ENCODE measurements around the gene PARP15.

The PARP15 gene

DNA sequence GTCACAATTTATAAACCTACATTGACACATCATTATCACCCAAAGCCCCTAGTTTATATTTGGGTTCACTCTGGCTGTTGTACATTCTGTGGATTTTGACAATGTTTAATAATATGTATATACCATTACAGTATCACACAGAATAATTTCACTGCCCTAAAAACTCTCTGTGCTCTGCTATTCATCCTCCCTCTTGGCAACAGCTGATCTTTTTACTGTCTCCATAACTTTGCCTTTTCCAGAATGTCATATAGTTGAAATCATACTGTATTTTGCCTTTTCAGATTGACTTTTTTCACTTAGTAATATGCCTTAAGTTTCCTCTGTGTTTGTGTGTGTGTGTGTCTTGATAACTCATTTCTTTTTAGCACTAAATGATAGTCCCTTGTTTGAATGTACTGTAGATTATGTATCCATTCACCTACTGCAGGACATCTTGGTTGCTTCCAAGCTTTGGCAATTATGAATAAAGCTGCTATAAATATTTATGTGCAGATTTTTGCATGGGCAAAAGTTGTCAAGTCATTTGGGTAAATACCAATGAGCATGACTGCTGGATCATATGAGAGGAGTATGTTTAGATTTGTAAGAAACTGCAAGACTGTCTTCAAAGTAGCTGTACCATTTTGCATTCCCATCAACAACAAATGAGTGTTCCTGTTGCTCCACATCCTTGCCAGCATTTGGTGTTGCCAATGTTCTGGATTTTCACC is 9.5 kb downstream of the PARP15 start:
- peaks cover 47% of the 10 kb centered on the region for H3K36me3 Mint-ChIP-seq (ENCODE audit: low read depth)
- peaks cover 22% of the 10 kb centered on the region for H3K9me3 Mint-ChIP-seq
- no peak overlapping the region for H3K4me3 Mint-ChIP-seq
- peaks cover 20% of the 10 kb centered on the region for H3K4me1 Mint-ChIP-seq (ENCODE audit: low read depth)
- H3K27me3 Mint-ChIP-seq (ENCODE audit: low read depth), result no peaks in the 10 kb centered on the region
- no peak overlapping the region for H3K27ac Mint-ChIP-seq

DNA sequence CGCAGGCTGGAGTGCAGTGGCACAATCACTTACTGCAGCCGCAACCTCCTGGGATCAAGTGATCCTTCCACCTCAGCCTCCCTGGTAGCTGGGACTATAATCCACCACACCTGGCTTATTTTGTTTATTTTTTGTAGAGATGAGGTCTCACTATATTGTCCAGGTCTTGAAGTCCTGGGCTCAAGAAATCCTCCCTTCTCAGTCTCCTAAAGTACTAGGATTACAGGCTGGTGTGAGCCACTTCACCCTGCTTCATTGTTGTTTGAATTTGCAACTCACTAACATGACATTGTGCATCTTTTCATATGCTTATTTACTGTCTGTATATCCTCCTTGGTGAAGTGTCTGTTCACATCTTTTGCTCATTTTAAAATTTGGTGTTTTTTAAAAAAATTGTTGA is 10.1 kb downstream of the PARP15 start:
- Mint-ChIP-seq H3K27me3 (ENCODE audit: low read depth) (no peaks in the 10 kb centered on the region), H3K36me3 (ENCODE audit: low read depth) (peaks cover 44% of the 10 kb centered on the region), H3K4me3 (no peak overlapping the region), H3K9me3 (peaks cover 15% of the 10 kb centered on the region), H3K4me1 (ENCODE audit: low read depth) (peaks cover 20% of the 10 kb centered on the region), H3K27ac (no peak overlapping the region)

DNA sequence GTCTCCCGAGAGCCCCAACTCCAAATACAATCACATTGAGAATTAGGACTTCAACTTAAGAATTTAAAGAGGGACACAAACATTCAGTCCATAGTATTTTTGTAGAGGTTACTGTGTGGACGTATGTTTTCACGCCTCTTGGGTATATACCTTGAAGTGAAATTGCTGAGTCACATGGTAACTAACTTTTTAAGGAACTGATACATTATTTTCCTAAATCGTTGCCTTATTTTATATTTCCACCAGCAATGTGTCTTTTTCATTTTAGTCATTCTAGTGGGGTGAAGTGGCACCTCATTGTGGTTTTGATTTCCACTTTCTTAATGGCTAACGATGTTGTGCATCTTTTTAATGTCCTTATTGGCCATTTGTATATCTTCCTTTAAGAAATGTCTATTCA is 11.8 kb downstream of the PARP15 start:
- Mint-ChIP-seq H3K36me3 (ENCODE audit: low read depth) (peaks cover 35% of the 10 kb centered on the region), H3K4me3 (no peak overlapping the region), H3K9me3 (peaks cover 4% of the 10 kb centered on the region), H3K27me3 (ENCODE audit: low read depth) (no peaks in the 10 kb centered on the region), H3K4me1 (ENCODE audit: low read depth) (peaks cover 9% of the 10 kb centered on the region), H3K27ac (no peak overlapping the region)

DNA sequence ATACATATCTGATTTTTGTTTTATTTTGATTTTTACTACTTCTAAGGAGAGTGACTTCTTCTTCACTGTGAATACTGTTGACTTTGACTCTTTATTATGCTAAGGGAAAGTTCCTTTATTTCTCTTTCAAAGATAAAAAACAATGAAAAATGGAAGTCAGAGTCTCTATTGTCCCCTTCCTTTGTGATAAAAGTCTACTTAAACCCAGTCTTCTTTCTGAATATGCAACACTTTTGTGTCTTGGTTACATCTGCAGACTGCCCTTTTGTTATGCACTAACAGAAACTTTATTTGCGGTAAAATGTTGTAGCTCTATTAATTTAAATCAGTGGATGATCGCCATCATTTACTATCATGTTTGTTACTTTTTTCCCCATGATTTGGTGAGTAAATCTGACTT is 13.2 kb downstream of the PARP15 start:
- H3K27ac Mint-ChIP-seq, result no peak overlapping the region
- no peaks in the 10 kb centered on the region for H3K9me3 Mint-ChIP-seq
- H3K27me3 Mint-ChIP-seq (ENCODE audit: low read depth), result no peaks in the 10 kb centered on the region
- H3K36me3 Mint-ChIP-seq (ENCODE audit: low read depth), result peaks cover 30% of the 10 kb centered on the region
- H3K4me1 Mint-ChIP-seq (ENCODE audit: low read depth), result peaks cover 7% of the 10 kb centered on the region
- no peak overlapping the region for H3K4me3 Mint-ChIP-seq

DNA sequence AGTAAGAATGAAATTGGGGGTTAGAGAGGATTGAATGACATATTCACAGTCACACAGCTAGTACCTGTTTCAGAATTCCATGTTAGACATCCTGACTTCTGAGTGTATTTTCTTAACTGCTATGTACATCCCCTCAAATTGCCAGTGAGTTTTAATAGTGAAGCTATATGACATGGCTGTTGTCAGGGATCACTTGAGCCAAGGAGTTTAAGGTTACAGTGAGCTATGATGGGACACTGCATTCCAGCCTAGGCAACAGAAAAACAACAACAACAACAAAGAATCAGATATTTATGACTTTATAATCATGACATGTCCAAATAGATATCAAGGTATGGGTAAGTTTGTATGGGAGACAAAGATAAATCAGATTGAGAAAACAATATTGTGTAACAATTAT is 16.6 kb downstream of the PARP15 start:
- peaks cover 24% of the 10 kb centered on the region for H3K36me3 Mint-ChIP-seq (ENCODE audit: low read depth)
- H3K9me3 Mint-ChIP-seq, result no peaks in the 10 kb centered on the region
- no peak overlapping the region for H3K4me3 Mint-ChIP-seq
- peaks cover 5% of the 10 kb centered on the region for H3K4me1 Mint-ChIP-seq (ENCODE audit: low read depth)
- H3K27me3 Mint-ChIP-seq (ENCODE audit: low read depth), result no peaks in the 10 kb centered on the region
- H3K27ac Mint-ChIP-seq, result no peak overlapping the region

DNA sequence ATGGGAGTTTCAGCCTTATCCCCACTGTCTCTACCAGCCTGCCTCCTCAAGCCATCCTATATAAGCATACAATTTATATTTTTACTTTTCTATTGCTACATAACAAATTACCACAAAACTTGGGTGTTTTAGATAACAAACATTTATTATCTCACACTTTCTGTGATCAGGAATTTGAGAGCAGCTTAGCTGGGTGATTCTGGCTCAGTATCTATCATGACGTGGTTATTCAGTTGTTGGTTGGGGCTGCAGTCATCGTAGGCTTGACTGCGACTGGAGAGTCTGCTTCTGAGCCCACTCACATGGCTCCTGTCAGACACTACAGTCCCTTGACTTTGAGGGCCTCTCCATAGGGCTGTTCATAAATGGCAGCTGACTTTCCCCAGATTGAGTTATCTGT is 20.7 kb downstream of the PARP15 start:
- Mint-ChIP-seq H3K9me3 (peaks cover under 1% of the 10 kb centered on the region), H3K27me3 (ENCODE audit: low read depth) (no peaks in the 10 kb centered on the region), H3K27ac (no peak overlapping the region), H3K4me1 (ENCODE audit: low read depth) (peaks cover 10% of the 10 kb centered on the region), H3K4me3 (no peak overlapping the region), H3K36me3 (ENCODE audit: low read depth) (peaks cover 29% of the 10 kb centered on the region)

DNA sequence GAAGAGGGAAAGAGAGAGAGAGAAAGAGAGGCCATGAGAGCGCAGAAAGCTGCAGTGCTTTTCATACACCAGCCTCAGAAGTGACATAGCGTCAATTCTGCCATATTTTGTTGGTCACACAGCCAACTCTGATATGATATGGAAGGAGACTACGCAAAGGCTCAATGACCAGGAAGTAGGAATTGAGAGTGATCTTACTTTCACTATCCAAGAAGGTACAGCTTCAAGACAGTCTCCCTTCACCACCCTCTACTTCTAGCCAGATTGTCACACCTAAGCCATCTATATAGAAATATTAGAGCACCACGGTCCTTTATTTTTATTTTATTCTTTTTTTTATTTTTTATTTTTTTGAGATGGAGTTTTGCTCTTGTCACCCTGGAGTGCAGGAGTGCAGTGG is 21.1 kb downstream of the PARP15 start:
- Mint-ChIP-seq H3K27me3 (ENCODE audit: low read depth) (no peaks in the 10 kb centered on the region), H3K9me3 (peaks cover 4% of the 10 kb centered on the region), H3K27ac (no peak overlapping the region), H3K4me1 (ENCODE audit: low read depth) (peaks cover 12% of the 10 kb centered on the region), H3K4me3 (no peak overlapping the region), H3K36me3 (ENCODE audit: low read depth) (peaks cover 31% of the 10 kb centered on the region)

DNA sequence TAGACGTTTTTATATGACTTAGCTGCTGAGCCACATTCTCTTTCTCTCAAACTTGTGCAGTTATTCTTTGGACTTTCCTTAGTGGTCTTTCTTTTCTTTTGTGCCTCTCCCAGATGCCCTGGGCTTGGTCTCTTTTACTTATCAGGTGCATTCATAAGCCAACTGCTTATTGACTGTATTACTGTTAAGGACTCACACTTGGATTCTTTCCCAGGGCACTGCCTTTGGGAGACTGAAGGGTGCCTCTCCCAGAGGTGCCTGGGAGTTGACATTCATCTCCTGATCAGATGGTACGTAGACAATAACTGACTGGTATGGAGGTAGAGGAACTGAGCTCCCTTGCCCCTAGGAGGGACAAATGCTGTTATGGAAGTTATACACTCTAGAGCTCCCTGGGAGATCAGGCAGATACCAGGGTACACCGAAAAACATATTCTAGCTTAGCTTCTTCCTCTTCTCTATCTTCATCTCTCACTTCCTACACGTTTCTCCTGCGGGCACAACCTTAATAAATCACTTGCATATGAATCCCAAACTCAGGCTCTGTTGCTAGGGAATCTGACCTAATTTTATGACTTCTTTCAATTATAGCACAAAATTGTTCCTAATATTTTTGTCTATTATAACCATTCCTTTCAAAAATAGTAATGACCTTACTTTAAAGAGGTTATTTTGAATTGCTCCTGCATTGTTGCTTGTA is 24.7 kb downstream of the PARP15 start:
- Mint-ChIP-seq H3K27me3 (ENCODE audit: low read depth) (no peaks in the 10 kb centered on the region), H3K4me3 (no peak overlapping the region), H3K4me1 (ENCODE audit: low read depth) (peaks cover 17% of the 10 kb centered on the region), H3K36me3 (ENCODE audit: low read depth) (peaks cover 22% of the 10 kb centered on the region), H3K27ac (no peak overlapping the region), H3K9me3 (peaks cover 9% of the 10 kb centered on the region)

DNA sequence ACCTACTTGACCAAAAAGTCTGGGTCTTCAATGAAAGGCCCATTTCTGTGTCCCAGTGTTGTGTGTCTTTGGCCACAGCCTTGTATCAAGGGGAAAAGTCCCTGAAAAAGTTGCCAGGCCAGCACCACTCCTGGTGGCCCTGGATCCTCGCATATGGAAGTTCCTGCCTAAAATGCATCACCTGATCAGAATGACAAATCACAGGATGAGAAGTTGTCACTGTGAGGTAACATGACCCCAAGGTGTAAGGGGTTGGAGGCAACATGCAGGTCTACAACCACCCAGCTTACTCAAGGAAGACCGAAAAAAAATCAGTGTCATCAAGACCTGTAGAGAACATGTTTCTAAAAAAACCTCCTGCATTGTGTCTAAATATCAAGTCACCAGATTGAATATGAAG is 25.6 kb downstream of the PARP15 start:
- peaks cover 17% of the 10 kb centered on the region for H3K4me1 Mint-ChIP-seq (ENCODE audit: low read depth)

DNA sequence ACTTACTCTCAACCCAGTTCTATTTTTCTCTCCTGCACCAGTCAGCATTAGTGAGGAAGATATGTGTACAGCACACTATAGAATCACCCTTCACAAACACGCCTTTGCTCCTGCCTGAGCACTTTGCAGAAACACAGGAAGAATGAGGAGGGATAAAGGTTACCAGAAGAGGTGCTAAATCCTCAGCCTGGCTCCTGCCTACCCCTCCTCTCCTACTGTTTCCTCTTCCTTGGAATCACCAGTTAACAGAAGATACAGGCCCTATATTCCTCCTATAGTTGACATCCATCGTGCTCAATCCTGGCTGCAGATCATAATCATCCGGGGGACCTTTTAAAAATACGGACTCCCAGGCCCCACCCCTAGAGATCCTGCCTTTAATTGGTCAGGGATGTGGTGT is 28.9 kb downstream of the PARP15 start:
- peaks cover 17% of the 10 kb centered on the region for H3K9me3 Mint-ChIP-seq
- no peaks in the 10 kb centered on the region for H3K27me3 Mint-ChIP-seq (ENCODE audit: low read depth)
- H3K36me3 Mint-ChIP-seq (ENCODE audit: low read depth), result peaks cover 37% of the 10 kb centered on the region
- no peak overlapping the region for H3K27ac Mint-ChIP-seq
- H3K4me3 Mint-ChIP-seq, result no peak overlapping the region
- peaks cover 23% of the 10 kb centered on the region for H3K4me1 Mint-ChIP-seq (ENCODE audit: low read depth)

More for the DNA sequence above, 25.6 kb downstream of the PARP15 start:
- Mint-ChIP-seq H3K36me3 (ENCODE audit: low read depth) (peaks cover 27% of the 10 kb centered on the region), H3K9me3 (peaks cover 9% of the 10 kb centered on the region), H3K27ac (no peak overlapping the region), H3K27me3 (ENCODE audit: low read depth) (no peaks in the 10 kb centered on the region), H3K4me3 (no peak overlapping the region)

DNA sequence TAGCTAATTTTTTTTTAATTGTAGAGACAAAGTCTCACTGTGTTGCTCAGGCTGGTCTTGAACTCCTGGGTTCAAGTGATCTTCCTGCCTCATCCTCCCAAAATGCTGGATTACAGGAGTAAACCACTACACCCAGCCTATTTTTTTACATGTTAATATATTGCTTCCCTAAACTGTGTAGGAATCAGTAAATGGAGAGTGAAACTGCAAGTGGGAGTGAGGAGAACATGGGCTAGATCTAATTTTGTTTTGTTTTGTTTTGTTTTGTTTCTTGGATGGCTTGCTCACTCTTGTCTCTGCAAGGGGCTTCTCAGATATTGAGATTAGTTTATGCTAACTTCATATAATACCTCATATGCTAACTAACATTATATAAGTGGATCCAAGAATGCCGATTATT is 31.5 kb downstream of the PARP15 start:
- Mint-ChIP-seq H3K36me3 (ENCODE audit: low read depth) (peaks cover 44% of the 10 kb centered on the region), H3K9me3 (peaks cover 16% of the 10 kb centered on the region), H3K27me3 (ENCODE audit: low read depth) (no peaks in the 10 kb centered on the region), H3K4me1 (ENCODE audit: low read depth) (peaks cover 22% of the 10 kb centered on the region), H3K4me3 (no peak overlapping the region), H3K27ac (peak overlapping the region; percentile 56)

DNA sequence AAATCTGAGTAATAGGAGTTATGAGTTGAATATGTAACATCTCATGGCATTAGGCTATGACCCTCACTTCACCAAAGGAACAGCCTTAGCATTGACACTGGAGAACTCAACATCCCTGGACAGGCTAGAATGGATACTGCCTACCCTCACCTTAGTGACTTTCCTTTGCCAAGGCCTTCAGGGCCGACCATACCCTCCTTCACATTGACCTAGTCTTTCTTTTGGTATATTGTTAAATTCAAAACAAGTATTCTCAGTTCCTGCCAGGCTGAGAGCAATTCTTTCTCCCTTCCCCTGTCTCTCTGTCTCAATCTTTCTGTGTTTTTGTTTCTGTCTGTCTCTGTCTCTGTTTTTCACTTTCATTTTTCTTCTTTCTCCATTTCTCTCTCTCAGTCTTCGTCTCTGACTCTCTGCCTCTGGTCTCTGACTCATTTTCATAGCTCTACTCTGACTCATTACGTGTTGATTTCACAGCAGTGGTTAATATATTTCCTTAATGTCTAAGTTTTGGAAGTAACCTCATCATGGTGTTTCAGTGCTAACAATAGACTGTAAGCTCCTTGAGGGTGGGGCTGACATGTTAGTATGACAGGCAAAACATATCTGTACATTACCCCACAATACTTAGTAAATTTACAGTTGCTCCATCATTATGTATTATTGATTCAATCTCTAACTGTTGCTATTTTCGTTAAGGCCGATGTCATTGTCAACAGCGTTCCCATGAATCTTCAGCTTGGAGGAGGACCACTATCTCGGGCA is 32.5 kb downstream of the PARP15 start:
- Mint-ChIP-seq H3K4me1 (ENCODE audit: low read depth) (peaks cover 21% of the 10 kb centered on the region), H3K4me3 (peak overlapping the region; percentile 70), H3K36me3 (ENCODE audit: low read depth) (peaks cover 46% of the 10 kb centered on the region), H3K27ac (peak overlapping the region; percentile 87), H3K9me3 (peaks cover 14% of the 10 kb centered on the region), H3K27me3 (ENCODE audit: low read depth) (no peaks in the 10 kb centered on the region)

DNA sequence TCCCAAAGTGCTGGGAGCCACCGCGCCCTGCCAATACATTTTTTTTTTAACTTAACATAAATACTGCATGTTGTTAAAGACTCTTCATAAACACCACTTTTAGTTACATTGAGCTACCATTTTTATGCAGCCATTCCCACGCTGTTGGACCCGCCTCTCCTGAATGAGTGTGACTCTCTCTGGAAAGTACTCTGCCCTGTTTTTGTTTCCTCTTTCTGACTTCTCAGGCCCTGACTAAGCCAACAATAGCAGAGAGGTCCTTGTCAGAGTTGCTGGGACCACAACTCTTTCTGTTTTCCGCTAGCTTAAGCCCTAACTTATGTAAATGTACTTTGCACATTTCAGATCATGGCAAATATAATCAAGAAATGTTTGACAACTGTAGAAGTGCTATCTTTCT is 35.2 kb downstream of the PARP15 start:
- Mint-ChIP-seq H3K9me3 (peaks cover 14% of the 10 kb centered on the region), H3K36me3 (ENCODE audit: low read depth) (peaks cover 60% of the 10 kb centered on the region), H3K4me1 (ENCODE audit: low read depth) (peaks cover 18% of the 10 kb centered on the region), H3K4me3 (no peak overlapping the region), H3K27me3 (ENCODE audit: low read depth) (no peaks in the 10 kb centered on the region), H3K27ac (peak overlapping the region; percentile 60)

DNA sequence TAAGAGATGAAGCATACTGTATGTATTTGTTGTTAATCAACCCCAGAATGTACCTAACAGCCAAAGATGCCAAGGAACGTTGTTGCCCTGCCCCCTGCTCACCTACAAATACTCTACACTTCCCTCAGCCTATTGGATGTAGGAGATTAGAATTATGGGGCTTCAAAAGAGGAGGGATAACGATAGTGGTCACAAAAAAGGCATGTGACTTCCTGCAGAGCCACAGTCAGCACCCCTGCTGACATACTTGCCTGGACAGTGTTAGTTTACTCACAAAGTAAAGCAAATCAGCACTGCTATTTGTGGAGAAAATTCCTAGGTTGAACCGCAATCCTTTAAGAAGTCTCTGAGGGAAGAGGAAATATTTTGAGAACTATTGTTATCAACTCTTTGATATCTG is 37.9 kb downstream of the PARP15 start:
- Mint-ChIP-seq H3K4me1 (ENCODE audit: low read depth) (peaks cover 8% of the 10 kb centered on the region), H3K27me3 (ENCODE audit: low read depth) (no peaks in the 10 kb centered on the region), H3K9me3 (peaks cover 12% of the 10 kb centered on the region)

DNA sequence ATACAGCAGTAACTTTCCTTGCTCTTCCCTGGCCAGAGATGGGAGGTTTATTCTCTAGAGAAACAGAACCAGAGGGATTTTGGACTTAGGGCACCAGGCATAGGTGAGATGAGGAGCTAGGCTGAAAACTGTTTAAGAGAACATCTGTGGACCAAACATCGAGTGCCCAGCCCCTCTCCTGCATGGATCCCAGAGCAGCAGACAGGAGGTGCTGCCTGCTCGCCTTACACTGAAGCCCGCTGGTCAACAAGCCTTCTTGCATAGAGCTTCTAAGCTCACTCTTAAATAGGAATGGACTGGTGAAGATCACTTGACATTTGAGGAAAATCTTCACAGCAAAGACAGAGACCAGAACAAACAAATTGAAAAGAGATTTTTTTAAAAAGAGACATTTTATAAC is 41.2 kb downstream of the PARP15 start:
- H3K36me3 Mint-ChIP-seq (ENCODE audit: low read depth), result peaks cover 55% of the 10 kb centered on the region

More for the DNA sequence above, 37.9 kb downstream of the PARP15 start:
- H3K36me3 Mint-ChIP-seq (ENCODE audit: low read depth), result peaks cover 59% of the 10 kb centered on the region
- H3K27ac Mint-ChIP-seq, result no peak overlapping the region
- no peak overlapping the region for H3K4me3 Mint-ChIP-seq

More for the DNA sequence above, 41.2 kb downstream of the PARP15 start:
- H3K9me3 Mint-ChIP-seq, result no peaks in the 10 kb centered on the region
- H3K4me3 Mint-ChIP-seq, result no peak overlapping the region
- H3K27me3 Mint-ChIP-seq (ENCODE audit: low read depth), result no peaks in the 10 kb centered on the region
- no peak overlapping the region for H3K27ac Mint-ChIP-seq
- no peaks in the 10 kb centered on the region for H3K4me1 Mint-ChIP-seq (ENCODE audit: low read depth)
